ENCODE results near the gene HINT3.
A peak's percentile ranks its signal among the peaks of the same experiment; 100 is the strongest.
"Not testable (repeated sequence)": the region's sequence is repeated elsewhere in the genome, so short reads cannot be mapped to it uniquely, and the experiment has no call there.

HINT3 gene

DNA sequence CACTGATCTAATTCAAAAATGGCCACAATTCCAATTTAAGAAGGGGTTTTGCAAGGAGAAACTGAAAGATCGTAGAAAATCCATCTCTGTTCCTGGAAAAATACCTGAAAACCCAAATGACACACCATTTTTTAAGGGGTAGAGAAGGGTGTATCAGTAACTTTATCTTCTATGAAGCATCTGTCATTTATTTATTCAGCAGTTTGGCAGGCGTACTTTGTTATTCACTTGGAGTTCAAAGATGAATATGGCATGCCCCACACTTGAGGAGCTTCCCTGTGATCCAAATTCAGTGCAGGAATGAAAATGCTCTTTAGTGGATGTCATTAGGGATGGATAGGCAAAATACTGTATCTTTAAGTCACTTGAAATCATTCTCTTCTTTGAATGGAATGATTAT lies 7.2 kb downstream of the HINT3 start:
- DNase-seq: no peak

DNA sequence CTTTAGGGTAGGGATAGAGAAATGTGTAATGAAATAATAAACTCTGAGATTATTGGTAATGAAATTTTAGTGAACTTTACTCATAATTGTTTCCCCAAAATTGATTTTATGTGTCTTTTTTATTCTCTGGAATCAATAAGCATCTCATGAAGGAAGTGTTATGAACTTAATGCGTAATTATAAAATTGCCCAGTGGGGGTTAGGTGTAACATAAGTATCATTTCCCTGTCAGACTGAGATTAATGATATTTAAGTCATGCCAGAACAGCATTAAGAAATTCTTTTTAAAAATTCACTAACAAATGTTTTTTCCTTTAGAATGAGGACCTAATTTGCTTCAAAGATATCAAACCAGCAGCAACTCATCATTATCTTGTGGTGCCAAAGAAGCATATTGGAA lies 10.0 kb downstream of the HINT3 start:
- no peak for DNase-seq

DNA sequence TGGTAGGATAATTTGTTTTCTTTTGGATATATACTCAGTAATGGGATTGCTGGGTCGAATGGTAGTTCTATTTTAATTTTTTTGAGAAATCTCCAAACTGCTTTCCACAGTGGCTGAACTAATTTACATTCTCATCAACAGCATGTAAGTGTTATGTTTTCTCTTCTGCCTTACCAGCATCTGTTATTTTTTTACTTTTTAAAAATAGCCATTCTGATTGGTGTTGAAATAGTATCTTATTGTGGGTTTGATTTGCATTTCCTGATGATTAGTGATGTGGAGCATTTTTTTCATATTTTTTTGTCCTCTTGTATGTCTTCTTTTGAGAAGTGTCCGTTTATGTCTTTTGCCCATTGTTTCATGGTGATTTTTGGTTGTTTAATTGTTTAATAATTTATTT lies 11.9 kb downstream of the HINT3 start:
- DNase-seq: no peak

DNA sequence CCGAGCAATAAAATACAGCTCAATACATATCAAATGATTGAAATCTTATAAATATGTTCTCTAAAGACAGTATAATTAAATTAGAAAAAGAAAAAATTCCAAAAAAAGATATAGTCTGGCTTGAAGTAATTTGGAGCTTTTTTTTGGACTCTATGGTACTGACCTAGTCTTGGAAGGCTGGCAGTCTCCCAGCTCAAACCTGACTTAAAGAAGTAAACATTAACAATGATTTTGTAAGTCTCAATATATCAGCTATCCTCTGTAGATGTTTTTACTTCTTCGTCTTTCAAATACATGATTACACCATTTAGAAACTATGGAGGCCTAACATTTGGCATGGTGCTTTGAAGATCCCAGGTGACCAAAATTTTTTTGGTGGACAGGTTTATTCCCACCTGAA lies 14.2 kb downstream of the HINT3 start:
- no peak for DNase-seq

DNA sequence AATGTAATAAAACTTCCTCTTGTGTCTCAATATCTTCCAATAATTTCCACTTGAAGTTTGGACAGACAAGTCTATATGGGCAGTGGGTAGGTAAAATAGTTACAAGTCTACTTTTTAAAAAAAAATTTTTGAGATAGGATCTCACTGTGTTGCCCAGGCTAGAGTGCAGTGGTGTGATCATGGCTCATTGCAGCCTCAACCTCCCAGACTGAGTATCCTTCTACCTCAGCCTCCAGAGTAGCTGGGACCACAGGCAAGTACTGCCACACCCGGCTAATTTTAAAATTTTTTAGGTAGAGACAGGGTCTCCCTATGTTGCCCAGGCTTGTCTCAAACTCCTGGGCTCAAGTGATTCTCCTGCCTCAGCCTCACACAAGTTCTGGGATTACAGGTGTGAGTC lies 15.9 kb downstream of the HINT3 start:
- DNase-seq: not testable (repeated sequence)

DNA sequence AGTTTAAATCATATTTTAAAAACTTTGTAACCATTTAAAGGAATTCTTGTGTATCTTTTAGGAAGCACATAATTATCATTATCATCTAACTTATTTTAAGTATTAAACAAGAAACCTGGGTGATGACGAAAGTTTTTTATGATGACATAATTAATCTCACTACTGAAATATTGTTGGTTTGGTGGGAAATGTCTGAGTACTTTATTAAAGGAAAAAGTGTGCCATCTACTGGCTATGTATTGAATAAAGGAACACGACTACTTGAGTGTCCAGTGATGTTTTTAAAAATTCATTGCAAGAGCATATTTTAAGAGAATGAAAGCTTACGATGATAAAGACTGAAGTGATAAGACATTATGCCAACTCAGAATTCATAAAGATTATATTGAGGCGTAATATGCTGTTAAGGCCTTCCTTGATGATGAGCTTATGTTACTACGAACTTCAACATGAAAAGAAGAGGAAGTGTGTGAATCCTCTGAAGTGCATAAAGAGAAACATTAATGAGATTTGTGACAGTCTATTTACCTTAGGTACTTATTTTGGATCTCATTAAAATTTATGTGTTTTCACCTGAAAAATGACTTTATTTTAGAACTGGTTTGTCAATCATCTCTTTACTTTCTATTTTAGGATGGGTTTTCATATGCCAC lies 17.8 kb downstream of the HINT3 start:
- peak; percentile 31 for DNase-seq

DNA sequence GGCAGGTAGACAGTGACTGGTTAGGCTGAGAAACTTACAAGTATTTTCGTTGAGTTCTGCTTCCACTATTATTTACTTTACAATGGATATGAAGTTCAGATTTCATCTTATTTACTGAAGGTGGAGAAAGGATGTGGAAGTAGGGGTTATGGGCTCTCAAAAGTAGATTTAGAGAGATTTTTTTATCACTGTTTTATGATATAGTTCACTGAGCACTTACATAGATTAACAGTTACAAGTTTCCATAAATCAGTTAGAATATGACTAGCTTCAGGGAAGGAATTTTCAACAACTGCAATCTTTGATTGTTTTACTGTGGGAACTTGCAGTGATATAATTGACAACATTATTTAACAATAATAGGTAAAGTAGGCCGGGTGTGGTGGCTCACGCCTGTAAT lies 22.5 kb downstream of the HINT3 start:
- DNase-seq: no peak

DNA sequence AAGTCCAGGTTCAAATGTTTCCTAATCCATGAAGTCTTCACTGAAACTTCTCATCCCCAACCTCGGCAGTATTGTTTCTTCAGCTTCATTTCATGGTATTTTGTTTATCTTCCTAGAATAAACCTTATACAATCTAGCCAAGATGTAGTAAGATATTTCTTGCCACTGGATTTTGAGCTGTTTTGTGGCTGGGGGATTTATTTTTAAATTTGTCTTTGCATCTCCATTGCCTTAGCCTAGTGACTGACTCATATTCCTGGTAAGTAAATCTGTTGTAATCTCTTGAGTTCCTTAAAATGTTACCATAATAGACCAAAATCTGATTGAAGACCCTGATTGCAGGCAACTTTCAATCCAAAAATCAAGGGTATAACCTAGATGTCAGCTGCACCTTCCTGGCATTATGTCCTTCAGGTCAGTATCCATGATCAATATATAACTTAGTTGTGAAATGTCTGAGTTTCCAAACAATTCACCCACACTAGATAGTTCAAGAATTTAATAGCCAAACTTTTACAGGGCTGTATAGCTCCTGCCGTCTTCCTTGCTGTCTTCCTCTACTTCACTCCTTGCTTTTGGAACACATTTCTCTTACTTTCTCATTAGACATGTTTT lies 25.1 kb downstream of the HINT3 start:
- no peak for DNase-seq

DNA sequence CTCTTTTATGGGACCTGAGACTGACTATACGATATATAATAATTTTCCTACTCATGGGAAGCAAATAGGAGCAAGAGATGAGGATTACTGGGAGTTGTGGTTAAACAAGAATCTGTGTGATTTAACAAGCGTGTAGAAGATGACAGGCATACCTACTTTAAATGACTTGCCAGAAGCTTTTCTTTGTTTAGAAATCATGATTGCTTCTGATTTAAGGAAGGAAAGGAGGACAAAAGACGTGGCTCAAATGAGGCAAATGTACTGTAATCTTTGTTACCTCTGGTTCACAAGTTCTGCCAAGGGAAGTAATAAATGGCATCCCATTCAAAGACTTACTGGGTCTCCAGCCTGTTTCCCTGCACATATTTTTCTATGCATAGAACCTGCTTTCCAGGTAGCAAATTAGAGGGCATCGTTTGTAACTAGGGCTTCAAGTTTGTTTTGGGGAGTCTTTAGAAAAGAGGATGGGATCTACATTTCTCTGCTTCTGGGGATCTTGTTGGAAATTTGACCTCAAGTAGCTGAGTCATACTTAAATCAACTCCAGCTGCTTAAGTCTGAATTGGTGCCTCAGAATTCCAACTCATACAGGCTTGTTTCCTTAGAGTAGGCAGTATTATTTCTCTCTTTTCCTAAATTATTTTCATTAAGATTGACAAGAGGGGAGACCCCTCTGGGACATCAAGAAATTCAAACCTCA lies 26.8 kb downstream of the HINT3 start:
- no peak for DNase-seq

DNA sequence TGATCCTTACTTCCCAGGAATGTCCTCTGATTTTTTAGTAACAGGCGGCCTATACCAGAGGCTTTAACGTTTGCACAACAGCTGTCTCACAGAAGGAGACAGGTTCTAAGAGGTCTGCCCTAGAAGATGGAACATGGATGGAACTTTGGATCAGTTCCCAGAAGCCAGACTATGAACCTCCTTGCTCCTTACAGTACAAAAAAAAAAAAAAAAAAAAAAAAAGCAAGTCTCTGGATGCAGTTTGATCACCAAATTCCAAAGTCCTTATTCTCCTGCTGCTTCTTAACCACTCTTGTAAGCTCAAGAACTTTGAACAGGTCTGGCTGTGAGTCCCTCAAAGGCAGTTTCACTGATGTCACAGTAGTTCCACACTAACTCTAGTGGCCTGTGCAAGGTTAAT lies 27.7 kb downstream of the HINT3 start:
- no peak for DNase-seq

DNA sequence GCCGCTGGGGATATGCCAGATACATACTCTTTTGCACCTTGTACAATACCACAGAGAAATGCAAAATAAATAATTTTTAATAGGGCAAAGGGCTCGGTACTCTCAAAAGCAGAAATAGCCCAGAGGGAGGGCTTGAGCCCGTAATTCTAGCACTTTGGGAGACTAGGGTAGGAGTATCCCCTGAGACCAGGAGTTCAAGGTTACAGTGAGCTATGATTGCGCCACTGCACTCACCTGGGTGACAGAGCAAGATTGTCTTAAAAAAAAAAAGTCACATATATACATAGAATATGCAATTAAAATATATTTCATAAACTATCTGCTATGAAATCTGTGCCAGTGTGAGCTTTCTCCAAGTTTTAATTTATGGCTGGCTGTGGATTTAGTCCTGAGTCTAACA lies 29.0 kb downstream of the HINT3 start:
- DNase-seq: no peak

DNA sequence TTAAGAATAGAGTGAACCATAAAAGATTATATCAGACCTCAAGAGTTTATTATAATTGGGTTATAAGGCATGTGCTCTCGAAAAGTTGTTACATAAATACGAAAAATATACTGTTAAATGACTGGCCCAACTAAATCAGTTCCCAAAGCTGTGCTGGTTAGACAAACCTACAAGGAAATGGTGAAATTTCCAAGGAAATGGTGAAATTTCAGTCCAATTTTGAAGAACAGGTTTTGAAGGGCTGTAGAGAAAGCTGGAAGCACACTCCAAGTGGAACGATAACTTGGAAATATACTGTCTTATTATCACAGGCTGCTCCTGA lies 29.4 kb downstream of the HINT3 start:
- DNase-seq: no peak

DNA sequence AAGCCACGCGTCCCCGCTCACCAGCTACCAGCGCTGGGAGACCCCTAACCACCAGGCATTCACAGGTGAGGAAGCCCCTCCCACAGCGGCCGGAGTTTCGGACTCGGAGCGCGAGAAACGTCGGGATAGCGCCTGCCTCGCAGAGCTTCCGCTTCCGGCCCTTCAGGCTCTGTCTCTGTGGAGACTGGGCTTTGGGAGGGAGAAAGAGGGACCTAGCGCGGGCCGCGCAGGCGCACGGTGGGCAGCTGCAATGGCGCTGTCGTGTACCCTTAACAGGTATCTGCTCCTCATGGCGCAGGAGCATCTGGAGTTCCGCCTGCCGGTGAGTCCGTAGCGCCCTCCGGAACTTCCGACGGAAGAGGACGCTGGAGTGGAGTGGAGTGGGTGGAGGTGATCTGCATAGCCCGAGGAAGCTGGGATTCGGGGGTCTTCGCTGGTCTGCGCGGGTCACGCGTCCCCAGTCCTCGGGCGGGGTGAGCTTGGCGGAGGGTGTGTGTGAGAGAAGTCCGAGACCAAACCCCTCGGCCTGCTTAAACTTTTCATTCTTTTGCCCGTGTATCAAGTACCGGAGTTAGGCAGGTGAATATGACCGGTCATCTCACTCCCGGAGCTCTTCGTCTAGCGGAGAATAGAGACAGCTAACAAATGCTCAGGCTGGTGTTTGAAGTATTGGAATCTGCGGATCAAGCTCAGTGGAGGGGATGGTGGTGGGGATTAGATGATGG lies 29.9 kb downstream of the HINT3 start, which contains the start of gene TRMT11:
Gene TRMT11 (plus strand): TSS at position 240 of the 725 bp plus-strand sequence. CDS start 11 bp downstream, at position 251.
- DNase-seq: peak; percentile 90

DNA sequence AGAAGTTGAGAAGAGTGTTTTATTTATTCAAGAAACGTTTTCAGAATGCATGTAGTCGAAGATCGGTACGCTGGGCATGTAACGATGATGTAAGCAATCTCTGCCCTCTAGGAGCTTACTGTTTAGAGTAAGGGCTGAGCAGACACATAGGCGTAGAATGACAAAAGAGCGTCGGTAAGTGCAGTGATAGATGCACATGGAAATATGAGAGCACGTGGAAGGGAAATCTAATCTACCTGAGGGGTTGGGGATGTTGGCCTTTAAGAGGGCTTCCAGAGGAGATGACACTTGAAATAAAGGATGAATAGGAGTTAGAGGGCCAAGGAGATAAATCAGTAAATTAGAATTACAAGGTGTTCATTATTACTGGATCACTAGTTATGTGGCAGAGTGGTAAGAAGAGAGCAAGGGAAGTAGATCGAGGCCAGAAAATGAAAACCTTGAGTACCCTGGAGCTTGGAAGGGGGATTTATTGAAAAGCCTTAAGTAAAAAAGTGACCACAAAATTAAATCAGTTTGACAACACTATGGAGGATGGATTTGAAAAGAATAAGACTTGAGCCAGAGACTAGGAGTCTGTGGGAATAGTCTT lies 30.6 kb downstream of the HINT3 start:
- peak; percentile 23 for DNase-seq

DNA sequence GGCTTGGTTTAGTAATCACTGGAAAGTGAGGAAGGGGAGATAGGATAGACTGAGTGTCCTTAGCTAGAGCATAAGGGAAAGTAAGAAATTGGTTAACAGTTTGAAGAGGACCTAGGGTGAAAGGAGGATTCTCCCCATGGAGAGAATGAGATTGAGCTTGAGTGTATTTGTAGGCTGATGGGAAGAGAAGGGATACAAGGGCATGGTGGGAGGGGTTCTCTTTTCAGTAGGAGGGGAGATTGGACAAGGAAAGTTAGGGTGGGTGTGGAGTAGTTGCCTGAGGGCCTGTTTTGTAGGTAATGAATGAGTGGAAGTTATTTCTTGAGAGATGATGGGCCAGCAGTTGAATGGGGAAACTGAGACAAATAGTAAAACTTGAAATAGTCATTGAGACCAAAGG lies 31.7 kb downstream of the HINT3 start:
- no peak for DNase-seq

DNA sequence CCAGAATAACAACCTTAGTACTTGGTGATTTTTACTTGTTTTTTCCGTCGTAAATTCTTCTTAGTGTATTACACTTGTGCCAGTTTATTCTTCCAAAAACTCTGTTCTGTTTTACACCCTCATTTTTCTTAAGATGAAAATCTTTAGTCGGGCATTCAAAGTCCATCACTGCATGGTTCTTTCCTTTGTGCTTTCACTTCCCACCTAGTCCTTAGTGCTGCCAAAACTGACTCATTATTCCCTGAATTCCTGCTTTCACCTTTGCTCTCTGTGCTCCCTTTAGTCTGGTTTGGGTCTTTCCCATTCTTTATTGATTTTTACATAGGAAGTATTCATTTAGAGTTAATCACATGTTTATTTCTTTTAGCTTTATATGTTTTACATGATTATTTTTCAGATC lies 33.1 kb downstream of the HINT3 start:
- DNase-seq: no peak

DNA sequence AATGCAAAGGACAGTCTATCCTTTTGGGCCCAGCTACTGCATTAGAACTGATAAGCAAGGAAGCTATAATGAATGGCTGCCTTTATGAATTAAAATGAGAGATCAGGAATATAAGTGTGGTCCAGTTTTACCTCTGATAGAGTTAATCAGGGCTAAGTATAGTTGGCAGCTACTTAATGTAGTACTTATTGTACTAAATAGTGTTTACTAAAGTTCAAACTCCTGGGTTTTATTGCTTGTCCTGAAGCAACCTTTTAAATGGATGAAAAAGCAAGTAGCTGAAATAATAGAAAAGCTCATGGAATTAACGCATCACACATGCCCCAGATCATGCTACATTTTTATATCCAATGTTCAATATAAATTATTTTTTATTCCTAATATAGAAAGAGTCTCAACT lies 35.1 kb downstream of the HINT3 start:
- DNase-seq: no peak

DNA sequence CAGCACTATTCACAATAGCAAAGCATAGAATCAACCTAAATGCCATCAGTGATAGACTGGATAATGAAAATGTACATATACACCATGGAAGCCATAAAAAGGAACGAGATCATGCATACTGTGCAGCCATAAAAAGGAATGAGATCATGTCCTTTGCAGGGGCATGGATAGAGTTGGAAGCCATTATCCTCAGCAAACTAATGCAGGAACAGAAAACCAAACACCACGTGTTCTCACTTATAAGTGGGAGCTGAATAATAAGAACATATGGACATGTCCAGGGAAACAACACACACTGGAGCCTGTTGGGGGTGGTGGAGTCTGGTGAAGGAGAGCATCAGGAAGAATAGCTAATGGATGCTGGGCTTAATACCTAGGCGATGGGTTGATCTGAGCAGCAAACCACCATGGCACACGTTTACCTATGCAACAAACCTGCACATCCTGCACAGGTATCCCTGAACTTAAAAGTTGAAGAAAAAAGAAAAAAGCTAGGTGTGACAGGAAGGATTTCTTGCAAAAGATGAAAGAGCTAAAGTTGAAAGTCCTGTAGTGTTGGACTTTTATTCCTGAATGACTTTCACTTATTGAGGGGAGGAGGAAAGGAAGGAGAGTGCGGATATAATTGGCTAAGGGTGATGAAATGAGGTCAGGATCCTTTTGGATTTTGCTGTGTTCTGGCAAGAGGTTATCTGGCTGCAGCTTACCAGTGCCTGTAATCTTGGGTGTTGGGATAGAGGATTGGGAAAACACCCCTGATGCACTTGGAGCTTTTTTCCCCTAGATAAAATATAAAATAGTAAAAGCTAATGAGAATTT lies 38.3 kb downstream of the HINT3 start:
- DNase-seq: peak; percentile 17

DNA sequence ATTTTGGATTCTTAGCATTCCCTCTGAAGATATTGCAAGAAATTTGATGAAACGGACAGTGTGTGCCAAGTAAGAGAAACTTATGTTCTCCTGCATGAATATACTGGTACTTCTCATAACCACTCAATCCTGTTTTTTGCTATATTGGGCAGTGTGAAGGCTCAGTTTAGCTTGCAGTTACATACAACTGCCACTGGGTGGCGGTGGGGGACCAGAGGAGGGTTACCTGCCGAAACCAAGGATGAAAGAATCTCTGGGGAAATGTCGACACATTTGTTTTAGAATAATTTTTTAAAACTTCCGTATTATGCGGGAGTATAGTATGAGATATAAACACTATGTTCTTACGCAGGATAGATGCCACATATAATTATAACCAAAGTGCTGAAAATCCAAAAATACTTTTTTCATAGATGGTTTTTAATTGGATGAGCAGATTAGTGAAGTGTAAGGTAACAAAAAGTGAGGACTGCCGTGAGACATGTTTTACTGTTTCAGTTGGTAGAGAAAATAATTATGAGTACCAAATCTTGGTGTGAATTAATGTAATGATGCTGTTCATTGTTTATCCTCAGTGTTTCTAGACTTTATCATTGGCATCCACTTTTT lies 39.5 kb downstream of the HINT3 start:
- DNase-seq: peak; percentile 44

DNA sequence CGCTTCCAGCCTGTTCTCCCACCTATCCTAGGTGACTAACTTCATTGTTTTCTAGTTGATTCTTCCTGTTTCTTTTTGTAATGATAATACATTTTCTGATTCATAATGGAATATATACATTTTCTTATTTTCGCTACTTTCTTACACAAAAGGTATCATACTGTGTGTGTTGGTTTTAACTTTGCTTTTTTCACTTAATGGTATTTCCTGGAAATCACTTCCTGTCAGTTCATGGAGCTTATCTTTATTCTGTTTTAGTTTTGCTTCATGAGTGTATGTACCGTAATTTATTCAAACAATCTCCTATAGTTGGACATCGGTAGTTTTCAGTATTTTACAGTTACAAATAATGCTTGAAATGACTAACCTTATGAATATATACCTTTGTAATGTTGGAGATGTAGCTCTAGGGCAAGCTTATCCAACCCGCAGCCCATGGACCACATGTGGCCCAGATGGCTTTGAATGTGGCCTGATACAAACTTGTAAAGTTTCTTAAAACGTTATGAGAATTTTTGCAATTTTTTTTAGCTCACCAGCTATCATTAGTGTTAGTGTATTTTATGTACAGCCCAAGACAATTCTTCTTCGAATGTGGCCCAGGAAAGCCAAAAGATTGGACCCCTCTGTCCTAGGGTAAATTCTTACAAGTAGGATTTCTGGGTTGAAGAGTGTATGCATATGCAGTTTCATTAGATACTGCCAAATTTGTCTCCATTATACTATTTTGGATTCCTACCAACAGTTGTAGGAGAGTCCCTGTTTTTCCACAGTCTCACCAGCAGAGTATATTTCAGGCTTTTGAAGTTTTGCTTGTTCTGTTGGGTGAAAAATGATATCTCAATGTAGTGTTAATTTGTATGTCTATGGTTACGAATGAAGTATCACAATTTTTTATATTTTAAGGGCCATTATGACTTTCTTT lies 46.4 kb downstream of the HINT3 start:
- no peak for DNase-seq

DNA sequence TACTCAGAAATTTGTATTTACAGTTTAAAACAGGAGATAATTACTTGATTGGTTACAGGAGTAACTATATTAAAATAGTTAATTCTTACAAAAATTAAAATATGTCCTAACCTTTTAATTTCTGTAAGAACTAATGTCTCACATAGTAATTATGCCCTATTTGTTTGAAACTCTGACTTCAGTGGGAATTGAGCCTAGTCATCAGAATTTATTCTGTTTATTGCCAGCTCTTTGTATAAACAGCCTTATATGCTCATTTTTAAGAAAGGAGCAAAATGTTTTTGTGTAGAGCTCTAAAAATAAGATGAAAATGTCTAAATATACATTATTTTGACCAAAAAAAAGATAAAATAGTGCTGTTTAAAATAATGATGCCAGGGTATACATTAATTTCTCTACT lies 51.2 kb downstream of the HINT3 start:
- DNase-seq: no peak
